Thoracic aorta (tissue), 2 donors: ENCODE data around the gene CHD9NB. TPM values are rescaled to one million over a fixed set of nuclear protein-coding genes. Genes with fewer than 3 reads are reported as not detected.

ENCODE experiments used
- ATAC-seq: fragments of 150-250 bp; one replicate; pipeline ENCODE4 v1.8.0; 2017; ENCODE audit warnings: low read depth; ENCODE audit not compliant: insufficient number of reproducible peaks, low FRiP score
- DNase-seq: peaks from one replicate; pipeline ENCODE4 v3.0.0-alpha.2; 2020; ENCODE audit warnings: low spot score
- H3K27ac ChIP-seq, 2 donors: fragments of 200-600 bp; sonication (generic); 1 replicate in 1 of 2; 2 replicates in 1 of 2; pipeline ENCODE4 v1.5.1; 2016; ENCODE audit warnings: mild to moderate bottlenecking in 2 of 2, moderate library complexity in 2 of 2
- H3K27me3 ChIP-seq: fragments of 200-600 bp; sonication (generic); replicated peaks from 2 replicates; pipeline ENCODE4 v1.6.0; 2016; ENCODE audit warnings: mild to moderate bottlenecking; ENCODE audit not compliant: insufficient read depth
- H3K36me3 ChIP-seq: fragments of 200-600 bp; sonication (generic); one replicate; pipeline ENCODE4 v1.5.1; 2016
- H3K4me1 ChIP-seq, 2 donors: fragments of 200-600 bp; sonication (generic); 1 replicate in 1 of 2; 2 replicates in 1 of 2; pipeline versions ENCODE4 v1.5.1 to v1.6.0; 2016; ENCODE audit warnings: low read depth in 2 of 2, mild to moderate bottlenecking in 1 of 2; ENCODE audit not compliant: control insufficient read depth in 1 of 2
- H3K4me3 ChIP-seq: fragments of 200-600 bp; sonication (generic); 2 replicates; pipeline ENCODE4 v1.5.1; 2016; ENCODE audit warnings: mild to moderate bottlenecking
- H3K9me3 ChIP-seq: fragments of 200-600 bp; sonication (generic); 2 replicates; pipeline ENCODE4 v1.5.1; 2016
- CTCF ChIP-seq: fragments of 200-600 bp; sonication (generic); IDR thresholded peaks from one replicate; pipeline ENCODE4 v1.5.1; 2019; ENCODE audit warnings: antibody characterized with exemption
- total RNA-seq, 2 donors: library from RNA; depleted of rRNA; stranded (reverse); fragments of >200 nt; gene quantifications; one replicate each; pipeline versions ENCODE4 v1.1.0 to v1.2.3, GENCODE V29; 2016

CHD9NB gene
- total RNA-seq, 2 donors from 2014 or later, result 0.85 to 2.3 TPM

GRCh38 chr16:53029971-53030370, 22.7 kb downstream of the CHD9NB start:
- DNase-seq (no peak), ATAC-seq (no peak)

GRCh38 chr16:53024045-53024444, 28.7 kb downstream of the CHD9NB start:
- Histone ChIP-seq H3K27me3 (no peaks in the 10 kb centered on the region), H3K4me3 (no peak overlapping the region), H3K27ac (no peak overlapping the region), H3K9me3 (no peaks in the 10 kb centered on the region), H3K4me1 (no peaks in the 10 kb centered on the region), H3K36me3 (no peaks in the 10 kb centered on the region)
- ATAC-seq (no peak), DNase-seq (no peak)
- TF ChIP-seq CTCF, result no peak

More at GRCh38 chr16:53029971-53030370, 22.7 kb downstream of the CHD9NB start:
- Histone ChIP-seq H3K27me3 (no peaks in the 10 kb centered on the region), H3K27ac (no peak overlapping the region), H3K4me1 (no peaks in the 10 kb centered on the region), H3K36me3 (no peaks in the 10 kb centered on the region), H3K4me3 (no peak overlapping the region), H3K9me3 (no peaks in the 10 kb centered on the region)
- TF ChIP-seq CTCF, result no peak

GRCh38 chr16:53022374-53022773, 30.3 kb downstream of the CHD9NB start:
- TF ChIP-seq CTCF, result peak; percentile 26
- DNase-seq (no peak), ATAC-seq (no peak)
- Histone ChIP-seq H3K4me3 (no peak overlapping the region), H3K27me3 (no peaks in the 10 kb centered on the region), H3K9me3 (no peaks in the 10 kb centered on the region), H3K36me3 (no peaks in the 10 kb centered on the region), H3K4me1 (no peaks in the 10 kb centered on the region), H3K27ac (no peak overlapping the region)

GRCh38 chr16:53018834-53019416, 33.8 kb downstream of the CHD9NB start:
- TF ChIP-seq CTCF, result no peak
- DNase-seq, result no peak

GRCh38 chr16:53014287-53014686, 38.4 kb downstream of the CHD9NB start:
- no peak for DNase-seq
- Histone ChIP-seq H3K36me3 (no peaks in the 10 kb centered on the region), H3K27ac (no peak overlapping the region), H3K4me1 (no peaks in the 10 kb centered on the region), H3K9me3 (no peaks in the 10 kb centered on the region), H3K27me3 (no peaks in the 10 kb centered on the region), H3K4me3 (no peak overlapping the region)
- no peak for TF ChIP-seq CTCF
- no peak for ATAC-seq

More at GRCh38 chr16:53018834-53019416, 33.8 kb downstream of the CHD9NB start:
- H3K27ac ChIP-seq, result no peak overlapping the region
- no peaks in the 10 kb centered on the region for H3K27me3 ChIP-seq
- H3K36me3 ChIP-seq, result no peaks in the 10 kb centered on the region
- H3K4me3 ChIP-seq, result no peak overlapping the region
- H3K9me3 ChIP-seq, result no peaks in the 10 kb centered on the region
- H3K4me1 ChIP-seq, result no peaks in the 10 kb centered on the region
- ATAC-seq, result no peak
